Loucy (cell line): ENCODE measurements around the gene MINDY2.

Experiments used
- H2AFZ ChIP-seq: fragments of 200-600 bp; sonication (generic); 2 replicates; pipeline ENCODE4 v1.6.0; 2016; ENCODE audit warnings: antibody characterized with exemption, mild to moderate bottlenecking, low read length, moderate library complexity
- H3F3A ChIP-seq: fragments of 200-600 bp; 2 replicates; pipeline ENCODE4 v1.6.0; 2016; ENCODE audit warnings: antibody characterized with exemption, low read depth, mild to moderate bottlenecking
- H3K27me3 ChIP-seq: fragments of 200-600 bp; sonication (generic); 2 replicates; pipeline ENCODE4 v1.6.1; 2014; ENCODE audit warnings: low read length, mild to moderate bottlenecking; ENCODE audit not compliant: insufficient read depth, poor library complexity, severe bottlenecking
- H3K36me3 ChIP-seq: fragments of 200-600 bp; sonication (generic); 2 replicates; pipeline ENCODE4 v1.6.1; 2016; ENCODE audit warnings: low read length; ENCODE audit not compliant: insufficient read depth
- H3K4me1 ChIP-seq: fragments of 200-600 bp; sonication (generic); 2 replicates; pipeline ENCODE4 v1.5.1; 2014; ENCODE audit warnings: low read length, mild to moderate bottlenecking; ENCODE audit not compliant: insufficient read depth, poor library complexity, severe bottlenecking
- H3K4me2 ChIP-seq: fragments of 200-600 bp; sonication (generic); 2 replicates; pipeline ENCODE4 v1.6.0; 2014; ENCODE audit warnings: antibody characterized with exemption, low read length, low read depth, mild to moderate bottlenecking; ENCODE audit not compliant: poor library complexity, severe bottlenecking
- H3K4me3 ChIP-seq: fragments of 200-600 bp; sonication (generic); 2 replicates; pipeline ENCODE4 v1.5.1; 2014; ENCODE audit warnings: low read length, mild to moderate bottlenecking, mixed read lengths; ENCODE audit not compliant: poor library complexity, severe bottlenecking
- H3K79me2 ChIP-seq: fragments of 200-600 bp; sonication (generic); 2 replicates; pipeline ENCODE4 v1.6.1; 2014; ENCODE audit warnings: low read length; ENCODE audit not compliant: insufficient read depth
- H3K9ac ChIP-seq: fragments of 200-600 bp; sonication (generic); 2 replicates; pipeline ENCODE4 v1.6.0; 2014; ENCODE audit warnings: mild to moderate bottlenecking, low read depth, low read length, moderate library complexity; ENCODE audit not compliant: poor library complexity, severe bottlenecking
- H3K9me2 ChIP-seq: fragments of 200-600 bp; sonication (generic); replicated peaks from 2 replicates; pipeline ENCODE4 v1.6.1; 2016; ENCODE audit warnings: low read depth, low read length, mixed read lengths
- H3K9me3 ChIP-seq: fragments of 200-600 bp; sonication (generic); 2 replicates; pipeline ENCODE4 v1.6.1; 2014; ENCODE audit warnings: mild to moderate bottlenecking, antibody characterized with exemption, low read length, low read depth; ENCODE audit not compliant: insufficient read depth
- H4K20me1 ChIP-seq: fragments of 200-600 bp; sonication (generic); 2 replicates; pipeline ENCODE4 v1.6.0; 2014; ENCODE audit warnings: antibody characterized with exemption, low read length, mild to moderate bottlenecking; ENCODE audit not compliant: insufficient read depth, poor library complexity, severe bottlenecking
- CTCF ChIP-seq: fragments of 200-600 bp; sonication (generic); conservative IDR thresholded peaks from 2 replicates; pipeline ENCODE4 v1.5.1; 2014; ENCODE audit warnings: mild to moderate bottlenecking, antibody characterized with exemption, low read length
- EZH2phosphoT487 ChIP-seq: fragments of 200-600 bp; IDR thresholded peaks from 2 replicates; pipeline ENCODE4 v1.6.1; 2018; ENCODE audit warnings: antibody characterized with exemption, mild to moderate bottlenecking, moderate library complexity, borderline replicate concordance

The MINDY2 gene

GRCh38 chr15:58748852-58749531 is 22.1 kb upstream of the MINDY2 start:
- Histone ChIP-seq H2AFZ (peak overlapping the region; percentile 75), H3K9ac (peak overlapping the region; percentile 88), H3K79me2 (peaks cover 55% of the 10 kb centered on the region), H3K4me2 (peak overlapping the region; percentile 99), H3K27me3 (no peaks in the 10 kb centered on the region), H3K4me1 (peaks cover 39% of the 10 kb centered on the region), H4K20me1 (peaks cover 50% of the 10 kb centered on the region), H3K4me3 (peak overlapping the region; percentile 84), H3K36me3 (no peaks in the 10 kb centered on the region), H3F3A (no peaks in the 10 kb centered on the region), H3K9me2 (no peaks in the 10 kb centered on the region), H3K9me3 (no peaks in the 10 kb centered on the region)
- no peak for TF ChIP-seq EZH2phosphoT487
- no peak for TF ChIP-seq CTCF

- Histone ChIP-seq H3K36me3 (no peaks in the 10 kb centered on the region), H3K9ac (peak within 1 kb of the TSS; percentile 88), H3K27me3 (no peaks in the 10 kb centered on the region), H3K4me1 (peaks cover 32% of the 10 kb centered on the region), H3K9me3 (no peaks in the 10 kb centered on the region), H4K20me1 (peaks cover 43% of the 10 kb centered on the region), H3K4me2 (peak within 1 kb of the TSS; percentile 99), H3K9me2 (no peaks in the 10 kb centered on the region), H2AFZ (peak within 1 kb of the TSS; percentile 83), H3F3A (no peaks in the 10 kb centered on the region), H3K4me3 (peak within 1 kb of the TSS; percentile 84), H3K79me2 (peaks cover 48% of the 10 kb centered on the region)
- TF ChIP-seq CTCF (no peak), EZH2phosphoT487 (no peak)
These were observed 21.4 kb upstream of the MINDY2 start, which contains the start of gene ADAM10 for GRCh38 chr15:58749532-58750337. Gene ADAM10 (minus strand): TSS chr15:58749707. CDS start chr15:58749534, 173 bp downstream.

GRCh38 chr15:58752716-58753115 is 18.4 kb upstream of the MINDY2 start:
- Histone ChIP-seq H3K4me3 (no peak overlapping the region), H3K4me2 (no peak overlapping the region), H3K9me3 (no peaks in the 10 kb centered on the region), H3F3A (no peaks in the 10 kb centered on the region), H3K9me2 (no peaks in the 10 kb centered on the region), H3K36me3 (no peaks in the 10 kb centered on the region), H3K4me1 (peaks cover 12% of the 10 kb centered on the region), H3K27me3 (no peaks in the 10 kb centered on the region), H3K79me2 (peaks cover 18% of the 10 kb centered on the region), H4K20me1 (peaks cover 13% of the 10 kb centered on the region), H2AFZ (no peak overlapping the region), H3K9ac (no peak overlapping the region)
- TF ChIP-seq CTCF (no peak), EZH2phosphoT487 (no peak)
